ENCODE data around the gene ATXN10.

The ATXN10 gene

GRCh38 chr22:45771711-45772110 lies 100.1 kb downstream of the ATXN10 start:
- WGBS, result 89% methylated on average over 2 of the region's 2 CpGs
- no peaks in the 10 kb centered on the region for H3K9me3 ChIP-seq (ENCODE audit: control insufficient read depth, low read length)
- DNase-seq, result no peak
- no peak overlapping the region for H2BK120ac ChIP-seq (ENCODE audit: low read depth, low read length)
- H3K4me2 ChIP-seq (ENCODE audit: low read length, poor library complexity, severe bottlenecking), result no peak overlapping the region
- H4K8ac ChIP-seq (ENCODE audit: low read length), result no peak overlapping the region
- no peak overlapping the region for H3K23ac ChIP-seq (ENCODE audit: low read length in 2 of 2)
- peaks cover 10 to 23% of the 10 kb centered on the region in 2 experiments for H3K36me3 ChIP-seq (ENCODE audit: control insufficient read depth in 1 of 2, insufficient read depth in 2 of 2, low read depth in 1 of 2, low read length in 2 of 2)
- H3K4me1 ChIP-seq (ENCODE audit: control insufficient read depth, insufficient read depth, low read depth, low read length), result peaks cover 8% of the 10 kb centered on the region
- no peak overlapping the region for H3K9ac ChIP-seq (ENCODE audit: low read length)
- H3K79me1 ChIP-seq (replicated peaks; ENCODE audit: low read length, poor library complexity, severe bottlenecking), result peaks cover 18% of the 10 kb centered on the region
- no peak overlapping the region for H3K4me3 ChIP-seq (ENCODE audit: insufficient read depth in 1 of 2, low read depth in 1 of 2, low read length in 2 of 2)
- H3K4ac ChIP-seq (ENCODE audit: low read depth in 1 of 2, low read length in 2 of 2), result no peak overlapping the region
- no peak overlapping the region for H4K91ac ChIP-seq (ENCODE audit: low read length)
- no peak overlapping the region for H3K27ac ChIP-seq (ENCODE audit: low read length, poor library complexity, severe bottlenecking)
- H3K27me3 ChIP-seq (ENCODE audit: control insufficient read depth in 1 of 2, insufficient read depth in 1 of 2, low read length in 2 of 2), result no peaks in the 10 kb centered on the region
- no peak overlapping the region for H3K14ac ChIP-seq (ENCODE audit: low read length in 2 of 2)
- no peak overlapping the region for H2BK12ac ChIP-seq (ENCODE audit: low read length in 2 of 2)
- no peak overlapping the region for H3K18ac ChIP-seq (ENCODE audit: low read depth in 1 of 2, low read length in 2 of 2)
- H2BK15ac ChIP-seq (ENCODE audit: low read depth, poor library complexity, severe bottlenecking), result no peak overlapping the region
- H2BK5ac ChIP-seq (ENCODE audit: low read depth, low read length, poor library complexity, severe bottlenecking), result no peak overlapping the region
- no peak overlapping the region for H2AK5ac ChIP-seq (ENCODE audit: low read length, severe bottlenecking)
- H2AFZ ChIP-seq (ENCODE audit: low read depth, low read length), result no peak overlapping the region

GRCh38 chr22:45772743-45773142 lies 101.1 kb downstream of the ATXN10 start:
- Histone ChIP-seq H3K23ac (ENCODE audit: low read length in 2 of 2) (no peak overlapping the region), H3K9me3 (ENCODE audit: control insufficient read depth, low read length) (no peaks in the 10 kb centered on the region), H2BK5ac (ENCODE audit: low read depth, low read length, poor library complexity, severe bottlenecking) (no peak overlapping the region), H3K4ac (ENCODE audit: low read depth in 1 of 2, low read length in 2 of 2) (no peak overlapping the region), H3K79me1 (replicated peaks; ENCODE audit: low read length, poor library complexity, severe bottlenecking) (peaks cover 18% of the 10 kb centered on the region), H2AFZ (ENCODE audit: low read depth, low read length) (no peak overlapping the region), H4K8ac (ENCODE audit: low read length) (no peak overlapping the region), H2AK5ac (ENCODE audit: low read length, severe bottlenecking) (no peak overlapping the region), H3K14ac (ENCODE audit: low read length in 2 of 2) (no peak overlapping the region), H3K9ac (ENCODE audit: low read length) (no peak overlapping the region), H3K36me3 (ENCODE audit: control insufficient read depth in 1 of 2, insufficient read depth in 2 of 2, low read depth in 1 of 2, low read length in 2 of 2) (peaks cover 10 to 19% of the 10 kb centered on the region in 2 experiments), H2BK15ac (ENCODE audit: low read depth, poor library complexity, severe bottlenecking) (no peak overlapping the region), H3K27ac (ENCODE audit: low read length, poor library complexity, severe bottlenecking) (no peak overlapping the region), H2BK12ac (ENCODE audit: low read length in 2 of 2) (no peak overlapping the region), H3K4me2 (ENCODE audit: low read length, poor library complexity, severe bottlenecking) (no peak overlapping the region), H3K4me3 (ENCODE audit: insufficient read depth in 1 of 2, low read depth in 1 of 2, low read length in 2 of 2) (no peak overlapping the region), H2BK120ac (ENCODE audit: low read depth, low read length) (no peak overlapping the region), H3K27me3 (ENCODE audit: control insufficient read depth in 1 of 2, insufficient read depth in 1 of 2, low read length in 2 of 2) (no peaks in the 10 kb centered on the region), H3K4me1 (ENCODE audit: control insufficient read depth, insufficient read depth, low read depth, low read length) (peaks cover 8% of the 10 kb centered on the region), H4K91ac (ENCODE audit: low read length) (no peak overlapping the region), H3K18ac (ENCODE audit: low read depth in 1 of 2, low read length in 2 of 2) (no peak overlapping the region)
- DNase-seq, result no peak
- WGBS, result 92% methylated on average over 1 of the region's 2 CpGs

GRCh38 chr22:45774001-45774670 lies 102.5 kb downstream of the ATXN10 start:
- H3K4ac ChIP-seq (ENCODE audit: low read depth in 1 of 2, low read length in 2 of 2), result no peak overlapping the region
- WGBS, result 100% methylated on average over 5 of the region's 6 CpGs
- H2AFZ ChIP-seq (ENCODE audit: low read depth, low read length), result no peak overlapping the region

GRCh38 chr22:45775062-45775461 lies 103.4 kb downstream of the ATXN10 start:
- Histone ChIP-seq H3K27ac (ENCODE audit: low read length, poor library complexity, severe bottlenecking) (peak overlapping the region; percentile 54), H3K9me3 (ENCODE audit: control insufficient read depth, low read length) (no peaks in the 10 kb centered on the region), H3K27me3 (ENCODE audit: control insufficient read depth in 1 of 2, insufficient read depth in 1 of 2, low read length in 2 of 2) (no peaks in the 10 kb centered on the region), H3K4me2 (ENCODE audit: low read length, poor library complexity, severe bottlenecking) (no peak overlapping the region), H4K8ac (ENCODE audit: low read length) (no peak overlapping the region), H2AFZ (ENCODE audit: low read depth, low read length) (no peak overlapping the region), H3K36me3 (ENCODE audit: control insufficient read depth in 1 of 2, insufficient read depth in 2 of 2, low read depth in 1 of 2, low read length in 2 of 2) (peaks cover 10 to 33% of the 10 kb centered on the region in 2 experiments), H3K9ac (ENCODE audit: low read length) (no peak overlapping the region), H2BK12ac (ENCODE audit: low read length in 2 of 2) (no peak overlapping the region), H3K23ac (ENCODE audit: low read length in 2 of 2) (no peak overlapping the region), H3K4me1 (ENCODE audit: control insufficient read depth, insufficient read depth, low read depth, low read length) (peaks cover 8% of the 10 kb centered on the region), H2BK15ac (ENCODE audit: low read depth, poor library complexity, severe bottlenecking) (no peak overlapping the region), H4K91ac (ENCODE audit: low read length) (no peak overlapping the region), H3K4me3 (ENCODE audit: insufficient read depth in 1 of 2, low read depth in 1 of 2, low read length in 2 of 2) (no peak overlapping the region), H3K14ac (ENCODE audit: low read length in 2 of 2) (no peak overlapping the region), H3K4ac (ENCODE audit: low read depth in 1 of 2, low read length in 2 of 2) (no peak overlapping the region), H3K18ac (ENCODE audit: low read depth in 1 of 2, low read length in 2 of 2) (no peak overlapping the region), H3K79me1 (replicated peaks; ENCODE audit: low read length, poor library complexity, severe bottlenecking) (peaks cover 12% of the 10 kb centered on the region), H2BK5ac (ENCODE audit: low read depth, low read length, poor library complexity, severe bottlenecking) (no peak overlapping the region), H2AK5ac (ENCODE audit: low read length, severe bottlenecking) (peak overlapping the region; percentile 82), H2BK120ac (ENCODE audit: low read depth, low read length) (no peak overlapping the region)
- WGBS, result no CpG with 5 or more reads among the region's 1 CpG
- DNase-seq, result no peak

More at GRCh38 chr22:45774001-45774670, 102.5 kb downstream of the ATXN10 start:
- Histone ChIP-seq H3K27ac (ENCODE audit: low read length, poor library complexity, severe bottlenecking) (no peak overlapping the region), H2BK5ac (ENCODE audit: low read depth, low read length, poor library complexity, severe bottlenecking) (no peak overlapping the region), H3K14ac (ENCODE audit: low read length in 2 of 2) (no peak overlapping the region), H2BK120ac (ENCODE audit: low read depth, low read length) (no peak overlapping the region), H3K23ac (ENCODE audit: low read length in 2 of 2) (no peak overlapping the region), H3K27me3 (ENCODE audit: control insufficient read depth in 1 of 2, insufficient read depth in 1 of 2, low read length in 2 of 2) (no peaks in the 10 kb centered on the region), H3K9me3 (ENCODE audit: control insufficient read depth, low read length) (no peaks in the 10 kb centered on the region), H3K4me2 (ENCODE audit: low read length, poor library complexity, severe bottlenecking) (no peak overlapping the region), H4K91ac (ENCODE audit: low read length) (no peak overlapping the region), H2BK15ac (ENCODE audit: low read depth, poor library complexity, severe bottlenecking) (no peak overlapping the region), H3K36me3 (ENCODE audit: control insufficient read depth in 1 of 2, insufficient read depth in 2 of 2, low read depth in 1 of 2, low read length in 2 of 2) (peaks cover 10 to 28% of the 10 kb centered on the region in 2 experiments), H3K79me1 (replicated peaks; ENCODE audit: low read length, poor library complexity, severe bottlenecking) (peaks cover 17% of the 10 kb centered on the region), H4K8ac (ENCODE audit: low read length) (no peak overlapping the region), H2AK5ac (ENCODE audit: low read length, severe bottlenecking) (peak overlapping the region; percentile 34), H3K18ac (ENCODE audit: low read depth in 1 of 2, low read length in 2 of 2) (no peak overlapping the region), H2BK12ac (ENCODE audit: low read length in 2 of 2) (no peak overlapping the region), H3K4me3 (ENCODE audit: insufficient read depth in 1 of 2, low read depth in 1 of 2, low read length in 2 of 2) (no peak overlapping the region), H3K4me1 (ENCODE audit: control insufficient read depth, insufficient read depth, low read depth, low read length) (peaks cover 8% of the 10 kb centered on the region), H3K9ac (ENCODE audit: low read length) (no peak overlapping the region)
- DNase-seq, result no peak
